A549 (cell line): ENCODE data around the gene LBHD1. TPM values are rescaled to one million over a fixed set of nuclear protein-coding genes. Genes with fewer than 3 reads are reported as not detected.

ENCODE experiments used
- ATAC-seq, 2 experiments: fragments of 200-7000 bp in 1 of 2; fragments of >200 bp in 1 of 2; cut with Nextera tagmentation in 1 of 2; cut with Tn5 transposase in 1 of 2; 3 replicates each; pipeline versions ENCODE4 v1.8.0 to v1.9.1; 2018 to 2020; ENCODE audit warnings: mild to moderate bottlenecking in 1 of 2, moderate library complexity in 1 of 2
- CTCF ChIA-PET: fragments of 300-600 bp; sonication (Branson Sonifier 250); formaldehyde crosslinking; extraction: SDS; loops from one replicate; lab custom pipeline; 2021; ENCODE audit warnings: antibody characterized with exemption, inconsistent platforms; lab: Yijun Ruan, JAX
- POLR2A ChIA-PET: fragments of 350-600 bp; formaldehyde crosslinking; extraction: SDS; loops from one replicate; lab custom pipeline; 2021; ENCODE audit warnings: antibody characterized with exemption, inconsistent platforms; lab: Yijun Ruan, JAX
- DNase-seq, 2 experiments: peaks; one replicate each; pipeline versions ENCODE4 v3.0.0 to v3.0.0-alpha.2; 2011 to 2016; ENCODE audit warnings: low read depth in 1 of 2, low spot score in 1 of 2
- FAIRE-seq: peaks from 2 replicates; lab custom pipeline; 2011; peaks lifted over from hg19 to GRCh38; lab: Jason Lieb, UNC
- H3K27ac ChIP-seq, 2 experiments: fragments of >200 bp; sonication (Bioruptor Twin); formaldehyde crosslinking; 3 replicates each; pipeline ENCODE4 v1.5.1; 2016 to 2017
- H3K4me1 ChIP-seq: fragments of >200 bp; sonication (Bioruptor Twin); formaldehyde crosslinking; 3 replicates; pipeline ENCODE4 v1.6.1; 2016
- H3K4me2 ChIP-seq: fragments of >200 bp; sonication (Bioruptor Twin); formaldehyde crosslinking; 3 replicates; pipeline ENCODE4 v1.6.1; 2016
- H3K4me3 ChIP-seq: fragments of >200 bp; sonication (Bioruptor Twin); formaldehyde crosslinking; 3 replicates; pipeline ENCODE4 v1.5.1; 2016
- H3K9me3 ChIP-seq: fragments of >200 bp; sonication (Bioruptor Twin); formaldehyde crosslinking; 3 replicates; pipeline ENCODE4 v1.6.1; 2016
- BHLHE40 ChIP-seq: IDR thresholded peaks from 2 replicates; pipeline ENCODE4 v1.6.1; 2012; ENCODE audit warnings: low read depth, low read length, inconsistent platforms
- CBX8 ChIP-seq: fragments of 200-600 bp; sonication (generic); IDR thresholded peaks from 2 replicates; pipeline ENCODE4 v1.6.1; 2016
- CTCF ChIP-seq: fragments of >200 bp; sonication (Bioruptor Twin); formaldehyde crosslinking; IDR thresholded peaks from 3 replicates; pipeline ENCODE4 v1.5.1; 2016
- E2F6 ChIP-seq: IDR thresholded peaks from 2 replicates; pipeline ENCODE4 v1.6.1; 2012; ENCODE audit warnings: low read depth, borderline replicate concordance
- EHF ChIP-seq: fragments of 250-450 bp; sonication (Bioruptor Pico); IDR thresholded peaks from 2 replicates; pipeline ENCODE4 v1.5.0; 2020; ENCODE audit warnings: mild to moderate bottlenecking
- EHMT2 ChIP-seq: fragments of 200-600 bp; sonication (generic); IDR thresholded peaks from 2 replicates; pipeline ENCODE4 v1.6.1; 2016; ENCODE audit warnings: antibody characterized with exemption, low read depth, mild to moderate bottlenecking, moderate library complexity
- ESRRA ChIP-seq: fragments of 150-350 bp; IDR thresholded peaks from 2 replicates; pipeline ENCODE4 v1.6.1; 2014; ENCODE audit warnings: mild to moderate bottlenecking, low read length, borderline replicate concordance
- GATA3 ChIP-seq: IDR thresholded peaks from 2 replicates; pipeline ENCODE4 v1.6.1; 2012; ENCODE audit warnings: borderline replicate concordance
- HES2 ChIP-seq: fragments of >200 bp; sonication (Bioruptor Twin); formaldehyde crosslinking; IDR thresholded peaks from 2 replicates; pipeline ENCODE4 v1.6.1; 2016
- HOXA7 ChIP-seq: fragments of 250-450 bp; sonication (Bioruptor Pico); IDR thresholded peaks from 2 replicates; pipeline ENCODE4 v1.5.0; 2020; ENCODE audit warnings: mild to moderate bottlenecking, moderate library complexity
- HOXB13 ChIP-seq: fragments of 250-450 bp; sonication (Bioruptor Pico); IDR thresholded peaks from 2 replicates; pipeline ENCODE4 v1.5.0; 2020; ENCODE audit warnings: low read depth, mild to moderate bottlenecking, moderate library complexity
- HOXB5 ChIP-seq: fragments of 250-450 bp; sonication (Bioruptor Pico); IDR thresholded peaks from 2 replicates; pipeline ENCODE4 v1.5.0; 2020; ENCODE audit warnings: mild to moderate bottlenecking, moderate library complexity
- JUN ChIP-seq, 2 experiments: fragments of >200 bp; sonication (Bioruptor Twin); formaldehyde crosslinking; IDR thresholded peaks; 2 replicates in 1 of 2; 3 replicates in 1 of 2; pipeline ENCODE4 v1.6.1; 2016 to 2017
- KDM5A ChIP-seq: fragments of 200-600 bp; sonication (generic); IDR thresholded peaks from 2 replicates; pipeline ENCODE4 v1.6.1; 2016; ENCODE audit warnings: antibody characterized with exemption, mild to moderate bottlenecking
- MAX ChIP-seq: IDR thresholded peaks from 2 replicates; pipeline ENCODE4 v1.6.1; 2012
- NPAS2 ChIP-seq: fragments of 250-450 bp; sonication (Bioruptor Pico); IDR thresholded peaks from 2 replicates; pipeline ENCODE4 v1.8.0; 2022; ENCODE audit warnings: mild to moderate bottlenecking, moderate library complexity, borderline replicate concordance
- PHF8 ChIP-seq: fragments of 200-600 bp; sonication (generic); IDR thresholded peaks from 2 replicates; pipeline ENCODE4 v1.6.1; 2016; ENCODE audit warnings: low read depth, mild to moderate bottlenecking, antibody characterized with exemption, moderate library complexity, borderline replicate concordance
- POLR2A ChIP-seq: IDR thresholded peaks from 2 replicates; pipeline ENCODE4 v1.6.1; 2012; ENCODE audit warnings: mild to moderate bottlenecking, low read length
- POLR2AphosphoS2 ChIP-seq: conservative IDR thresholded peaks from 2 replicates; pipeline ENCODE4 v1.6.1; 2012; ENCODE audit warnings: low read length, improper control_type of control experiment, inconsistent platforms
- RARB ChIP-seq: fragments of 250-450 bp; sonication (Bioruptor Pico); IDR thresholded peaks from 2 replicates; pipeline ENCODE4 v1.8.0; 2021; ENCODE audit warnings: mild to moderate bottlenecking, moderate library complexity
- REST ChIP-seq: fragments of 200-600 bp; sonication (generic); IDR thresholded peaks from 2 replicates; pipeline ENCODE4 v1.6.1; 2016; ENCODE audit warnings: antibody characterized with exemption, mild to moderate bottlenecking, moderate library complexity
- RFX5 ChIP-seq: fragments of 450-650 bp; IDR thresholded peaks from 2 replicates; pipeline ENCODE4 v1.7.1; 2014; ENCODE audit warnings: antibody characterized with exemption, mild to moderate bottlenecking, moderate library complexity
- TFCP2L1 ChIP-seq: fragments of 250-450 bp; sonication (Bioruptor Pico); IDR thresholded peaks from 2 replicates; pipeline ENCODE4 v1.5.0; 2021; ENCODE audit warnings: mild to moderate bottlenecking
- TP53 ChIP-seq: fragments of 250-450 bp; sonication (Bioruptor Pico); IDR thresholded peaks from 2 replicates; pipeline ENCODE4 v1.5.0; 2021; ENCODE audit warnings: mild to moderate bottlenecking, moderate library complexity
- ZC3H11A ChIP-seq: fragments of 450-650 bp; IDR thresholded peaks from 2 replicates; pipeline ENCODE4 v1.6.1; 2014; ENCODE audit warnings: antibody characterized with exemption, mild to moderate bottlenecking
- ZFP36 ChIP-seq: fragments of 450-650 bp; IDR thresholded peaks from 2 replicates; pipeline ENCODE4 v1.6.1; 2014; ENCODE audit warnings: borderline replicate concordance; ENCODE audit not compliant: partially characterized antibody
- ZSCAN20 ChIP-seq: fragments of 250-450 bp; sonication (Bioruptor Pico); IDR thresholded peaks from 2 replicates; pipeline ENCODE4 v1.8.0; 2022; ENCODE audit warnings: mild to moderate bottlenecking, moderate library complexity
- WGBS: methylation state at CpG from one replicate; pipeline ENCODE4 v1.1.6; 2017; ENCODE audit errors: missing lambda C conversion rate; 5-methylcytosine and 5-hydroxymethylcytosine counted together
- polyA plus RNA-seq, 4 experiments: library from polyadenylated mRNA; depleted of rRNA in 3 of 4; stranded (reverse); fragments of >200 nt; fragmentation: RNase III in 1 of 4; extraction: RNeasy Plus Mini Kit Qiagen cat#74134 plus additional on column Dnase treatment in 1 of 4; gene quantifications; 2 replicates in 3 of 4; 3 replicates in 1 of 4; pipeline ENCODE4 v1.2.3, GENCODE V29; 2011 to 2017

The LBHD1 gene
- polyA plus RNA-seq, 2 of the 4 experiments (the other 2 are of a cell fraction), result 4.1 to 6.8 TPM

- Histone ChIP-seq H3K27ac (peak overlapping the region; percentile 75 to 92), H3K4me2 (peak overlapping the region; percentile 69), H3K9me3 (no peaks in the 10 kb centered on the region), H3K4me3 (peak overlapping the region; percentile 20; the same call in 2 of the 3 replicates), H3K4me1 (peaks cover 15% of the 10 kb centered on the region)
- ChIA-PET POLR2A (interaction anchor here (0.5 to 4.6 kb wide), 11 partner anchors 21 to 219 kb away, joined by 3 to 48 read pairs (median 6); partner anchors contain the start of genes C11orf98, CSKMT, EEF1G and GANAB), CTCF (interaction anchor here (1.0 to 4.9 kb wide), 8 partner anchors 10 to 198 kb away, joined by 3 to 48 read pairs (median 4); partner anchors contain the start of genes EML3, ROM1 and TUT1)
- DNase-seq, result no peak
- TF ChIP-seq HOXB5 (CRISPR knock-in tag) (0 out of 2 replicates have a peak, but pooled peaks have one; percentile 13), ZC3H11A (no peak)
- FAIRE-seq, result no peak
- ATAC-seq, result no peak
- 94% methylated on average over 7 of the region's 7 CpGs for WGBS
Observed at GRCh38 chr11:62622476-62623089, 49.5 kb downstream of the LBHD1 start.

- peak within 1 kb of the TSS; percentile 92 for H3K27ac ChIP-seq
- H3K9me3 ChIP-seq, result no peaks in the 10 kb centered on the region
- DNase-seq (peak; percentile 99), ATAC-seq (peak; percentile 96 to 97), FAIRE-seq (no peak)
- H3K4me2 ChIP-seq, result peak within 1 kb of the TSS; percentile 99
- CTCF ChIA-PET, result interaction anchor here (0.6 to 4.9 kb wide), 13 partner anchors 10 to 216 kb away, joined by 3 to 48 read pairs (median 4); partner anchors contain the start of genes C11orf98, CSKMT, EML3 and ROM1
- peak within 1 kb of the TSS; percentile 77 for H3K4me3 ChIP-seq
- peaks cover 15% of the 10 kb centered on the region for H3K4me1 ChIP-seq
- WGBS, result 3% methylated on average over 58 of the region's 77 CpGs
- POLR2A ChIA-PET, result interaction anchor here (0.5 to 4.6 kb wide), 17 partner anchors 9 to 220 kb away, joined by 3 to 48 read pairs (median 5); partner anchors contain the start of genes C11orf98, CSKMT, EEF1G and EML3
- TF ChIP-seq CBX8, result no peak
- TF ChIP-seq HOXA7 (CRISPR knock-in tag), result peak; percentile 72
- no peak for TF ChIP-seq ZSCAN20 (CRISPR knock-in tag)
- TF ChIP-seq POLR2AphosphoS2, result 0 out of 2 replicates have a peak, but pooled peaks have one; percentile 36
- TF ChIP-seq REST, result peak; percentile 42; the same call in 1 of the 2 replicates
- 0 out of 3 replicates have a peak, but pooled peaks have one; percentile 6 for TF ChIP-seq CTCF
- peak; percentile 58; the same call in 1 of the 2 replicates for TF ChIP-seq RFX5
- TF ChIP-seq HES2, result no peak
- TF ChIP-seq TFCP2L1, result no peak
- no peak for TF ChIP-seq ZC3H11A
- TF ChIP-seq EHF (CRISPR knock-in tag), result peak; percentile 81; the same call in 1 of the 2 replicates
- TF ChIP-seq BHLHE40, result no peak
- no peak for TF ChIP-seq ESRRA
- peak; percentile 76; the same call in 1 of the 2 replicates for TF ChIP-seq PHF8
- TF ChIP-seq HOXB13, result peak; percentile 92
- no peak for TF ChIP-seq ZFP36
- peak; percentile 80 for TF ChIP-seq POLR2A
- peak; percentile 66; the same call in 1 of the 2 replicates for TF ChIP-seq TP53
- TF ChIP-seq NPAS2 (CRISPR knock-in tag), result no peak
- TF ChIP-seq E2F6, result peak; percentile 98
- TF ChIP-seq JUN (IDR thresholded peaks at IDR 0.05), result peak; percentile 73 to 89; a peak in 4 of 5 replicates
- TF ChIP-seq KDM5A, result no peak
- TF ChIP-seq GATA3, result peak; percentile 40; the same call in 1 of the 2 replicates
- no peak for TF ChIP-seq EHMT2
- TF ChIP-seq MAX, result peak; percentile 99
- TF ChIP-seq RARB, result no peak
Observed at GRCh38 chr11:62621567-62622470, 50.2 kb downstream of the LBHD1 start, which contains the start of gene B3GAT3. TSS of gene B3GAT3 (minus strand) at chr11:62621986. CDS start at chr11:62621947, 39 bp downstream.
